ENCODE measurements around the gene GALNT9. TPM values are rescaled to one million over a fixed set of nuclear protein-coding genes. Genes with fewer than 3 reads are reported as not detected.

GALNT9 gene
- total RNA-seq, 2 donors from 2014 or later = not detected

DNA sequence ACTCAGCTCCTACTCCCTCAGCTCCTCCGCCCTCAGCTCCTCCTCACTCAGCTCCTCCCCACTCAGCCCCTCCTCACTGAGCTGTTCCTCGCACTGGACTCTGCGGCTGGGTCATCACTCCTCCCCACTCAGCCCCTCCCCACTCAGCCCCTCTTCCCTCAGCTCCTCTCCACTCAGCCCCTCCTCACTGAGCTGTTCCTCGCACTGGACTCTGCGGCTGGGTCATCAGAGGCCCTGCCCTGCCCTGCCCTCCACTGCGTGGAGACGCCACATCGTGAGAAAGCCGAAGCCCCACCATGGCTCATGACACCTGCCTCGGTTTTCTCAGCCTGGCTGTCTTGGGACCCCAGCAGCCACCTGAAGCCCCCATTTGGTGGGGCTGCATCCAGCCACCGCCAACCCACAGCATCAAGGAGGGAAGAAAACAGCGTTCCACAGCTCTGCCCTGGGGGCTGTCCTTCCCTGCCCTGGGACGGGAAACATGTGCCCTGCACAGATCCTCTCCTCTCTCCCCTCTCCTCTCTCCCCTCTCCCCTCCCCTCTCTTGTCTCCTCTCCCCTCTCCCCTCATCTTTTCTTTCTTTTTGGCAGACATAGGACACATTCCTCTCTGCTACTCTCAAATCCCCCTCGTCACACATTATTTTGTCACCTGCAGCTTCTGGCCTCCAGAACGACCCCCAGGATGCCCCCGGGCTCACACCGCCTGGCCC lies 167.4 kb downstream of the GALNT9 start:
- Mint-ChIP-seq H3K4me1 (peaks cover 17% of the 10 kb centered on the region), H3K4me3 (peak overlapping the region; percentile 67), H3K27me3 (no peaks in the 10 kb centered on the region), H3K27ac (peak overlapping the region; percentile 67), H3K36me3 (ENCODE audit: low read depth) (no peaks in the 10 kb centered on the region)
- ATAC-seq = no peak
- no peaks in the 10 kb centered on the region for H3K9me3 ChIP-seq (ENCODE audit: control insufficient read depth, low read length, poor library complexity, severe bottlenecking)
- no peak for DNase-seq

DNA sequence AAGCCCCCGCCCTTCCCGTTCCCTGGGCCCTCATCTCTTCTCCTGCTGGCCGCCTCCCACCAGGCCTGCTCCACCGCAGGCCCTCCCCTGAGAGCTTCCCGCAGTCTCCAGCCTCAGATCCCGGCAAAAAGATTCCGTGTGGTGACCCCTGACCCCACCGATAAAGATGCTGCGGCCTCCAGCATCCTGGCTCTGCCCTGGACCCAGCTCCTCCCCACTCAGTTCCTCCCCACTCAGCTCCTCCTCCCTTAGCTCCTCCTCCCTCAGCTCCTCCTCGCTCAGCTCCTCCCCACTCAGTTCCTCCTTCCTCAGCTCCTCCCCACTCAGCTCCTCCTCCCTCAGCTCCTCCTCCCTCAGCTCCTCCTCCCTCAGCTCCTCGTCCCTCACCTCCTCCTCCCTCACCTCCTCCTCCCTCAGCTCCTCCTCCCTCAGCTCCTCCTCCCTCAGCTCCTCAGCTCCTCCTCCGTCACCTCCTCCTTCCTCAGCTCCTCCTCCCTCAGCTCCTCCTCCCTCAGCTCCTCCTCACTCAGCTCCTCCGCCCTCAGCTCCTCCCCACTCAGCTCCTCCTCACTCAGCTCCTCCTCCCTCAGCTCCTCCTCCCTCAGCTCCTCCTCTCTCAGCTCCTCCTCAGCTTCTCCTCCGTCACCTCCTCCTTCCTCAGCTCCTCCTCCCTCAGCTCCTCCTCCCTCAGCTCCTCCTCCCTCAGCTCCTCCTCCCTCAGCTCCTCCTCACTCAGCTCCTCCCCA lies 168.2 kb downstream of the GALNT9 start:
- Mint-ChIP-seq H3K4me1 (peaks cover 17% of the 10 kb centered on the region), H3K27ac (no peak overlapping the region), H3K4me3 (no peak overlapping the region), H3K36me3 (ENCODE audit: low read depth) (no peaks in the 10 kb centered on the region), H3K27me3 (no peaks in the 10 kb centered on the region)
- H3K9me3 ChIP-seq (ENCODE audit: control insufficient read depth, low read length, poor library complexity, severe bottlenecking) = no peaks in the 10 kb centered on the region
- ATAC-seq (no peak), DNase-seq (no peak)

GRCh38 chr12:132160601-132161035 lies 168.8 kb downstream of the GALNT9 start:
- no peak overlapping the region for H3K27ac Mint-ChIP-seq
- no peaks in the 10 kb centered on the region for H3K36me3 Mint-ChIP-seq (ENCODE audit: low read depth)
- H3K27me3 Mint-ChIP-seq = no peaks in the 10 kb centered on the region
- no peak overlapping the region for H3K4me3 Mint-ChIP-seq
- H3K9me3 ChIP-seq (ENCODE audit: control insufficient read depth, low read length, poor library complexity, severe bottlenecking) = no peaks in the 10 kb centered on the region
- ATAC-seq (no peak), DNase-seq (no peak)
- H3K4me1 Mint-ChIP-seq = peaks cover 17% of the 10 kb centered on the region

DNA sequence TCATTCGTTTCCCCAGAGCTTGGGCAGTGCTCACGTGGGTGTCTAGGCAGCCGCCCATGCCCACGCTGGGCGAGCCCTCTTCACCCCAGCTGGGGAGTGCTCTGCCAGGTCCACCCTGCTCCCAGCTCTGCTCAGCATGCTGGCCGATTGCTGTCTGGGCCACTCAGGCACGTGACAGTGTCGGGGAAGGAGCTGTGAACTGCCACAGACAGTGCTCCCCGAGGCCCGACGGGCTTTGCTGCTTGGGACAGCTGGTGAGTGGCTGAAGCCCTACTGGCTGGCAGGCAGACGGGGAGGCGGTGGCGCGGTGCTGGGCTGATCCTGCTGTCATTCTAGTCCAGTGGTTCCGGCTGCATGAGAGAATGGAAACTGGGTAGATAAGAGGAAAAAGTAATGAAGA lies 169.4 kb downstream of the GALNT9 start:
- no peak for ATAC-seq
- H3K9me3 ChIP-seq (ENCODE audit: control insufficient read depth, low read length, poor library complexity, severe bottlenecking) = no peaks in the 10 kb centered on the region
- DNase-seq = no peak
- H3K36me3 Mint-ChIP-seq (ENCODE audit: low read depth) = no peaks in the 10 kb centered on the region
- H3K27me3 Mint-ChIP-seq = no peaks in the 10 kb centered on the region
- H3K27ac Mint-ChIP-seq = no peak overlapping the region
- H3K4me3 Mint-ChIP-seq = peak overlapping the region; percentile 65
- H3K4me1 Mint-ChIP-seq = peaks cover 17% of the 10 kb centered on the region

DNA sequence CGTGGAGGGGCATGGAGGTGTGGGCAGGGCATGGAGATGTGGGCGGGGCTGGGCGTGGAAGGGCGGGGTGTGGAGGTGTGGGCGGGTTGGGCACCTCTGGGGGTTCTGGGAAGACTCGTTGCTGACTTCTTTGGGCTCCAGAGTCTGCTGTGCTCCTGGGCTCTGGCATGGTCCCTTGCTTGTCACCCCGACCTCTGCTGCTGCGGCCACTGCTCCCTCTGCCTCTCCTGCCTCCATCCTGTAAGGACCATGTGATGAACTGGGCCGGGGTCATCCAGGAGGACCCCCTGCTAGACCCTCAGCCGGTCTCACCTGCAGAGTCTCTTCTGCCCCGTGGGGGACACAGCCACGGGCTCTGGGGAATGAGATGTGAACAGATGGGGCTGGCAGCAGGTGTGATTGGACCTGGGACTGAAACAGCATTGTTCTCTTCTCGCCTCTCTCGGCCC lies 169.8 kb downstream of the GALNT9 start:
- H3K9me3 ChIP-seq (ENCODE audit: control insufficient read depth, low read length, poor library complexity, severe bottlenecking) = no peaks in the 10 kb centered on the region
- peak in 1 of 3 donors; percentile 1 for DNase-seq
- no peaks in the 10 kb centered on the region for H3K36me3 Mint-ChIP-seq (ENCODE audit: low read depth)
- H3K27me3 Mint-ChIP-seq = no peaks in the 10 kb centered on the region
- H3K4me3 Mint-ChIP-seq = no peak overlapping the region
- no peak for ATAC-seq
- no peak overlapping the region for H3K27ac Mint-ChIP-seq
- peaks cover 17% of the 10 kb centered on the region for H3K4me1 Mint-ChIP-seq

DNA sequence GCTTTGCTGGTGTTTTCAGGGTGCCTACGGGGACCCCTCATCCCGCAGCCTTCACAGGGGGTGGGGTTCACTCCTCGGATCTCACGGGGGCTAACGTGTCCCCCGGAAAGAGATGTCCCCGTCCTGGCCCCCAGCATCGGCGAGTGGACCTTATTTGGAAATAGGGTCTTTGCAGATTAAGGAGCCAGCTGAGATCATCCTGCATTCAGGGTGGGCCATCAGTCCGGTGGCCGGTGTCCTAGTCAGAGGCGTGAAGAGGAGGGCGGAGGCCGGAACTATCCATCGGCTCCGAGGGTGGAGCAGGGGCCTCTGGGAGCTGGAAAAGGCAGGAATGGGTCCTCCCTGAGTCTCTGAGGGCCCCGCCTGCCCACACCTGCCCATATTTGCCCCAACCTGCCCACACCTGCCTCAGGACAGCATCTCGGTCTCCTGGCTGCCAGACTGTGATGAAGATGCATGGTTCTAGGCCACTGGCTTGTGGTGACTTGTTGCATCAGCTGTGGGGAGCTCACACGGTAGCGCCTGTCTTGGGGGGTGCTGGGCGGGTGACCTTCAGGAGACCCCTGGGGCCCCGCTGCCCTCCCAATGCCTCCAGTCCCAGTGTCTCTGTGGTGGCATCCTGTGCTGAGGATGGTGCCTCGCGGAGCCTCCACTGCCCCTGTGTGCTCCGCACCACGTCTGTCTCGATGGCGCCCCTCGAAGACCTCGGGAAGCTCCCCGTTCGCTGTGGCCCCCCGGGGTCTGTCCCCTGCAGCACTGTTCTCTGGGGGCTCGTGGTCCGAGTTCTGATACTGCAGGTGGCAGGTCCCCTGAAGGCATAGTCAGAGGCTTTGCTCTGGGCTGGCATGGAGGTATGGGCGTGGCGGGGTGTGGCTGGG lies 170.5 kb downstream of the GALNT9 start:
- H3K9me3 ChIP-seq (ENCODE audit: control insufficient read depth, low read length, poor library complexity, severe bottlenecking) = no peaks in the 10 kb centered on the region
- no peak overlapping the region for H3K4me3 Mint-ChIP-seq
- no peaks in the 10 kb centered on the region for H3K27me3 Mint-ChIP-seq
- no peak overlapping the region for H3K27ac Mint-ChIP-seq
- DNase-seq (peak in 2 of 3 donors; percentile 3 to 6), ATAC-seq (no peak)
- no peaks in the 10 kb centered on the region for H3K36me3 Mint-ChIP-seq (ENCODE audit: low read depth)
- peaks cover 11% of the 10 kb centered on the region for H3K4me1 Mint-ChIP-seq

DNA sequence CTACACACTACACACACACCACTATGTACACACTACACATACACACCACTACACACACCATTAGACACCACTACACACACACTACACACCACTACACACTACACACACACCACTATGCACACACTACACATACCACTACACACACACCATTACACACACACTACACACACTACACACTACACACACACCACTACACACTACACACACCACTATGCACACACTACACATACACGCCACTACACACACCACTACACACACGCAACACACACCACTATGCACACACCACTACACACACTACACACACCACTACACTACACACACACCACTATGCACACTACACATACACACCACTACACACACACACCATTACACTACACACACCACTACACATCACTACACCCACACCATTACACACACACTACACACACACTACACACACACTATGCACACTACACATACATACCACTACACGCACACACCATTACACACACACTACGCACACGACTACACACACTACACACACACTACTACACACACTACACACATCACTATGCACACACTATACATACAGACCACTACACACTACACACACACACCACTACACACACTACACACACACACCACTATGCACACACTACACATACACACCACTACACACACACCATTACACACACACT lies 171.5 kb downstream of the GALNT9 start:
- H3K4me3 Mint-ChIP-seq = no peak overlapping the region
- no peaks in the 10 kb centered on the region for H3K9me3 ChIP-seq (ENCODE audit: control insufficient read depth, low read length, poor library complexity, severe bottlenecking)
- no peaks in the 10 kb centered on the region for H3K27me3 Mint-ChIP-seq
- H3K4me1 Mint-ChIP-seq = peaks cover 7% of the 10 kb centered on the region
- H3K36me3 Mint-ChIP-seq (ENCODE audit: low read depth) = no peaks in the 10 kb centered on the region
- ATAC-seq (no peak), DNase-seq (no peak)
- H3K27ac Mint-ChIP-seq = no peak overlapping the region

DNA sequence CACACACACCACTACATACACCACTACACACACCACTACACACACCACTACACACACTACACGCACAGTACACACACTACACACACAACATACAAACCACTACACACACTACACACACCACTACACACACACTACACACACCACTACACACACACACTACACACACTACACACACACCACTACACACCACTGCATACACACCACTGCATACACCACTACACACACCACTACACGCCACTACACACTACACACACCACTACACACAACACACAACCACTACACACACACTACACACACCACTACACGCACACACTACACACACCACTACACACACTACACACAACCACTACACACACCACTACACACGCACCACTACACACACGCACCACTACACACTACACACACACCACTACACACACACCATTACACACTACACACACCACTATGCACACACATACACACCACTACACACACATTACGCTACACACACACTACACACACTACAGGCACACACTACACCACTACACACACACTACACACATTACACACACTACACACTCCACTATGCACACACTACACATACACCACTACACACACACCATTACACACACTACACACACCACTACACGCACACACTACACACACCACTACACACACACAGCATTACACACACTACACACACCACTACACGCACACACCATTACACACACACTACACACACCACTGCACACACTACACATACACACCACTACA lies 172.6 kb downstream of the GALNT9 start:
- peaks cover 3% of the 10 kb centered on the region for H3K4me1 Mint-ChIP-seq
- no peaks in the 10 kb centered on the region for H3K27me3 Mint-ChIP-seq
- ATAC-seq = no peak
- no peak overlapping the region for H3K4me3 Mint-ChIP-seq
- no peaks in the 10 kb centered on the region for H3K36me3 Mint-ChIP-seq (ENCODE audit: low read depth)
- no peak overlapping the region for H3K27ac Mint-ChIP-seq
- no peak for DNase-seq
- H3K9me3 ChIP-seq (ENCODE audit: control insufficient read depth, low read length, poor library complexity, severe bottlenecking) = no peaks in the 10 kb centered on the region

DNA sequence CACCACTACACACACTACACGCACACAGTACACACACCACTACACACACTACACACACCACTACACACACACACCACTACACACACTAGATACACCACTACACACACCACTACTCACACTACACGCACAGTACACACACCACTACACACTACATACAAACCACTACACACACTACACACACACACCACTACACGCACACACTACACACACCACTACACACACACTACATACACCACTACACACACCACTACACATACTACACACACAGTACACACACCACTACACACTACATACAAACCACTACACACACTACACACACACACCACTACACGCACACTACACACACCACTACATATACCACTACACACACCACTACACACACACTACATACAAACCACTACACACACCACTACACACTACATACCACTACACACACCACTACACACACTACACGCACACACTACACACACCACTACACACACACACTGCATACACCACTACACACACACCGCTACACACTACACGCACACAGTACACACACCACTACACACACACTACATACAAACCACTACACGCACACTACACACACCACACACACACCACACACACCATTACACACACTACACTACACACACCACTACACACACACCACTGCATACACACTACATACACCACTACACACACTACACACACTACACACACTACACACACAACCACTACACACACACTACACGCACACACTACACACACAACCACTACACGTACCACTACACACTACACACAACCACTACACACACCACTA lies 173.4 kb downstream of the GALNT9 start:
- Mint-ChIP-seq H3K4me1 (peaks cover 3% of the 10 kb centered on the region), H3K27me3 (no peaks in the 10 kb centered on the region), H3K27ac (no peak overlapping the region)

GRCh38 chr12:132154941-132155770 lies 174.2 kb downstream of the GALNT9 start:
- no peaks in the 10 kb centered on the region for H3K9me3 ChIP-seq (ENCODE audit: control insufficient read depth, low read length, poor library complexity, severe bottlenecking)
- no peaks in the 10 kb centered on the region for H3K27me3 Mint-ChIP-seq
- H3K27ac Mint-ChIP-seq = no peak overlapping the region
- peak overlapping the region; percentile 41 for H3K4me3 Mint-ChIP-seq
- H3K4me1 Mint-ChIP-seq = peaks cover 3% of the 10 kb centered on the region
- DNase-seq = peak in 1 of 3 donors; percentile 10
- no peaks in the 10 kb centered on the region for H3K36me3 Mint-ChIP-seq (ENCODE audit: low read depth)
- no peak for ATAC-seq

More for the DNA sequence above, 173.4 kb downstream of the GALNT9 start:
- Mint-ChIP-seq H3K4me3 (no peak overlapping the region), H3K36me3 (ENCODE audit: low read depth) (no peaks in the 10 kb centered on the region)
- no peak for ATAC-seq
- DNase-seq = no peak
- H3K9me3 ChIP-seq (ENCODE audit: control insufficient read depth, low read length, poor library complexity, severe bottlenecking) = no peaks in the 10 kb centered on the region

DNA sequence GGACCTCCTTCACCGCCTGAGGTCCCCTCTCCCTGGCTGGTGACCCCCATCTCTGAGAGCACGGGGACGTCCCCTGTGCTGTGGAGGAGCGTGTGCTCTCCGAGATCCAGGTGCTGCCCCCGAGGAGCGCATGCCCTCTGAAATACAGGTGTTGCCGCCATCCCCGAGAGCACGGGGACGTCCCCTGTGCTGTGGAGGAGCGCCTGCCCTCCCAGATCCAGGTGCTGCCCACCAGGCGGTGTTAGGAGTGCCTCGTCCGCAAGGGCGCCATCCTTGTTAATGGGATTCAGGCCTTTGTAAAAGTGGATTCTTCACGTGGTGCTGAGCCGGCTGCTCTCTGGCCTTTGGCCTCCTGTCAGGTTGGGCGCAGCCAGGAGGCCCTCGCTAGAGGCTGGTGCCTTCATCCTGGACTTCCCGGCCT lies 175.0 kb downstream of the GALNT9 start:
- Mint-ChIP-seq H3K4me1 (no peaks in the 10 kb centered on the region), H3K27ac (no peak overlapping the region), H3K27me3 (no peaks in the 10 kb centered on the region), H3K36me3 (ENCODE audit: low read depth) (no peaks in the 10 kb centered on the region), H3K4me3 (peak overlapping the region; percentile 7)
- peak; percentile 11 for ATAC-seq
- H3K9me3 ChIP-seq (ENCODE audit: control insufficient read depth, low read length, poor library complexity, severe bottlenecking) = no peaks in the 10 kb centered on the region
- DNase-seq = peak in 1 of 3 donors; percentile 4
